GM06990 (cell line): ENCODE results near the gene RNF220.

Source experiments
- DNase-seq: peaks from one replicate; pipeline ENCODE4 v3.0.0-alpha.2; 2011; ENCODE audit not compliant: insufficient read length; ENCODE audit errors: extremely low read depth
- H3K27me3 ChIP-seq: replicated peaks from 2 replicates; pipeline ENCODE4 v1.6.0; 2011; ENCODE audit warnings: low read length; ENCODE audit not compliant: control insufficient read depth, insufficient read depth
- H3K36me3 ChIP-seq: 2 replicates; pipeline ENCODE4 v1.5.1; 2011; ENCODE audit warnings: low read length; ENCODE audit not compliant: control insufficient read depth, insufficient read depth
- H3K4me3 ChIP-seq: replicated peaks from 2 replicates; pipeline ENCODE4 v1.5.1; 2011; ENCODE audit warnings: low read depth, mild to moderate bottlenecking, control low read depth, low read length
- CTCF ChIP-seq: IDR thresholded peaks from 2 replicates; pipeline ENCODE4 v1.5.1; 2011; ENCODE audit warnings: low read length, control low read depth, mild to moderate bottlenecking, inconsistent platforms; ENCODE audit not compliant: insufficient read depth, poor library complexity, severe bottlenecking

Gene RNF220

GRCh38 chr1:44431861-44432260, 26.8 kb downstream of the RNF220 start:
- Histone ChIP-seq H3K4me3 (no peak overlapping the region), H3K36me3 (no peaks in the 10 kb centered on the region), H3K27me3 (no peaks in the 10 kb centered on the region; the same call in 1 of the 2 replicates)
- no peak for TF ChIP-seq CTCF
- no peak for DNase-seq

GRCh38 chr1:44433209-44433608, 28.2 kb downstream of the RNF220 start:
- H3K27me3 ChIP-seq: no peaks in the 10 kb centered on the region
- H3K4me3 ChIP-seq: no peak overlapping the region
- DNase-seq: no peak
- TF ChIP-seq CTCF: no peak
- H3K36me3 ChIP-seq: no peaks in the 10 kb centered on the region

GRCh38 chr1:44436401-44437106, 31.5 kb downstream of the RNF220 start:
- no peak for DNase-seq
- TF ChIP-seq CTCF: no peak
- Histone ChIP-seq H3K4me3 (no peak overlapping the region), H3K27me3 (no peaks in the 10 kb centered on the region), H3K36me3 (no peaks in the 10 kb centered on the region)

GRCh38 chr1:44437107-44437716, 32.2 kb downstream of the RNF220 start:
- no peak for TF ChIP-seq CTCF
- Histone ChIP-seq H3K36me3 (no peaks in the 10 kb centered on the region), H3K27me3 (no peaks in the 10 kb centered on the region), H3K4me3 (no peak overlapping the region)
- DNase-seq: no peak

DNA sequence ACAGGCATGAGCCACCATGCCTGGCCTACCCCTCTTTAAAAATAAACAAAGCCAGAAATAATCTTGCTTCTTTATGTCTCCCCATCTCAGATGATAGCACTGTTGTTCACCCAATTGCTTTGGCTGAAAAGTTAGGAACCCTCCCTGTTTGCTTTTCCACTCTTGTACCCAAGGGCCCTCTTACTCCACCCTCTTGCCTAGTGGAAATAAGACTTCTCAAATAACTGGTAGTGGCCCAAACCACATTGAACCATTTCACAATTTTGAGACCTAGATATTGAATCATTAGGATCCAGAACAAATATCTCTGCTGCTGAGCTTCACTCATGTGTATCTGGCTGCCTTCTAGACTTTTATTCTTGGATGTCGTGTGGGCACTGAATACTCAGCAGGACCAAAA, 37.7 kb downstream of the RNF220 start:
- TF ChIP-seq CTCF: no peak
- H3K27me3 ChIP-seq: no peaks in the 10 kb centered on the region
- DNase-seq: no peak

More for the DNA sequence above, 37.7 kb downstream of the RNF220 start:
- no peaks in the 10 kb centered on the region for H3K36me3 ChIP-seq
- no peak overlapping the region for H3K4me3 ChIP-seq
